ENCODE data around the gene ZNF746.

The ZNF746 gene

DNA sequence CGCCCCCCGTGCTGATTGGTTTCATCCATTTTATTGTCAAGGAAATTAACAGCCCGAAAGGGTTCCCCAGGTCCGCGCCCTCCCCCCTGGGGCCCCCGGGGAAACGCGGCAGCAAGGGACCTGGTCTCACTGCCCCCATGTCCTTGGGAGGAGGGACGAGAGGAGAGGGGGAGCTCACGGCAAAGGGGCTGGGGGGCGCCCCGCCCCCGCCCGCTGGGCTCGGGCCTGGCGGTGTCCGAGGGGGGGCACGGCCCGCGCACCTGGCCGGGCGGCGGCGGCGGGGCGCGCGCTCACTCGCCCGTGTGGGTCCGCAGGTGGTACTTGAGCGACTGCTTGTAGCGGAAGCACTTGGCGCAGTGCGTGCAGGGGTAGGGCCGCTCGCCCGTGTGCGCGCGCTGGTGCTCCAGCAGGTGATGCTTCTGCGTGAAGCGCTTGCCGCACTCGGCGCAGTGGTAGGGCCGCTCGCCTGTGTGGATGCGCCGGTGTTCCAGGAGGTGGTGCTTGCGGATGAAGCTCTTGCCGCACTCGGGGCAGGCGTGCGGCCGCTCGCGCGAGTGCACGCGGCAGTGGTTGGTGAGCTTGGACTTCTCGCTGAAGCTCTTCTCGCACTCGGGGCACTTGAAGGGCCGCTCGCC, 66.0 kb downstream of the ZNF746 start:
- Mint-ChIP-seq H3K27ac (no peak overlapping the region), H3K9me3 (no peaks in the 10 kb centered on the region), H3K4me3 (no peak overlapping the region), H3K36me3 (peaks cover 52% of the 10 kb centered on the region), H3K4me1 (peaks cover 8% of the 10 kb centered on the region)
- DNase-seq (ENCODE audit: low spot score in 2 of 2) (no peak), ATAC-seq (no peak)

GRCh38 chr7:149430192-149430591, 67.4 kb downstream of the ZNF746 start:
- Mint-ChIP-seq H3K4me1 (peaks cover 8% of the 10 kb centered on the region), H3K9me3 (no peaks in the 10 kb centered on the region), H3K36me3 (peaks cover 37% of the 10 kb centered on the region), H3K27ac (peak overlapping the region; percentile 62), H3K4me3 (no peak overlapping the region)
- ATAC-seq: no peak
- DNase-seq (ENCODE audit: low spot score in 2 of 2): no peak

DNA sequence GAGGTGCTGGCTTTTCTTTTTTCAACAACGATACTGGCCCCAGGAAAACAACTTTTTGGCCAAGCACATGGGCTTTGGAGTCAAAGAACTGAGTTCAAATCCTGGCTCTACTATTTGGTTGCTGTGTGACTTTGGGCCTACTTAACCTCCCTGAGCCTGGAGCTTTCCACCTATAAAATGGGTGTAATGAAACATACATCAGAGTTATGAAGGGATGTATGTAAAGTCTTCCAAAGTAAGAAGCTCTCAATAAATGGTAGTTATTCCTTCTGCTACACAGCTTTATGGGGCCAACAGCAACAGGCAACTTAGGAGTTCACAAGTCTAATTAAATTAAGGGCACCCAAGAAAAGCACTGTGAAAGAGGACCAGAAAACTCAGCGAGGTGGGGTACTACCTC, 69.7 kb downstream of the ZNF746 start:
- Mint-ChIP-seq H3K9me3 (no peaks in the 10 kb centered on the region), H3K36me3 (peaks cover 16% of the 10 kb centered on the region), H3K27ac (no peak overlapping the region), H3K4me1 (peaks cover 8% of the 10 kb centered on the region), H3K4me3 (no peak overlapping the region)
- ATAC-seq (no peak), DNase-seq (ENCODE audit: low spot score in 2 of 2) (no peak)

DNA sequence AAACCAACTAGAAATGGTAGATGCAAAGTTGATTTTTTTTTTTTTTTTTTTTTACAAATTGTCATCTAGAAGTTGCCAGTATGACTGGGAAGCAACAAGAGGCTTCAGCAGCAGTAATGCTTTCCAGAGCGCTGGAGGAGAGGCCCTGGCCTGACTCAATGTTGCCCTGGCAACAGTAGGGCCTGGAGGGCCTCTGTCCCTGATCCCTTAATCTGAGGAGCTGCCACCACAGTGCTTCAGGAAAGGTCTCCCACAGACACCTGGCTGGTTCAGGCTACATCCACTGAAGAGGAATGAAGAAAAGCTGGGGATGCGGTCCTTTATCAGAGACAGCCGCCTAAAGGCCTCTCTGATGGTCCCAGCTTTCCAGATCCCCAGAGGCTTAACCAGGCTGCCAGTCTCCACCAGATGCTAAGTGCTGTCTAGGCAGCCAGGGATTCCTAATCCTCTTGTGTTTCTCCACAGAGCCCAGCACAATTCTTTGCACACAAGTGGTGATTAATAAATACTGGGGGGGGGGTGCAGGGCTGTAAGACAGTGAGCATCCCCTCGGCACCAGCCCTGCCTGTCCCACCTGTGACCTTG, 70.4 kb downstream of the ZNF746 start:
- H3K4me1 Mint-ChIP-seq: peaks cover 8% of the 10 kb centered on the region
- no peaks in the 10 kb centered on the region for H3K9me3 Mint-ChIP-seq
- no peak for DNase-seq (ENCODE audit: low spot score in 2 of 2)
- H3K36me3 Mint-ChIP-seq: peaks cover 10% of the 10 kb centered on the region
- H3K27ac Mint-ChIP-seq: no peak overlapping the region
- ATAC-seq: no peak
- H3K4me3 Mint-ChIP-seq: no peak overlapping the region

GRCh38 chr7:149423449-149424110, 74.0 kb downstream of the ZNF746 start:
- no peak for ATAC-seq
- Mint-ChIP-seq H3K36me3 (no peaks in the 10 kb centered on the region), H3K4me3 (peak overlapping the region; percentile 71), H3K4me1 (no peaks in the 10 kb centered on the region), H3K9me3 (no peaks in the 10 kb centered on the region), H3K27ac (peak overlapping the region; percentile 43)
- no peak for DNase-seq (ENCODE audit: low spot score in 2 of 2)

DNA sequence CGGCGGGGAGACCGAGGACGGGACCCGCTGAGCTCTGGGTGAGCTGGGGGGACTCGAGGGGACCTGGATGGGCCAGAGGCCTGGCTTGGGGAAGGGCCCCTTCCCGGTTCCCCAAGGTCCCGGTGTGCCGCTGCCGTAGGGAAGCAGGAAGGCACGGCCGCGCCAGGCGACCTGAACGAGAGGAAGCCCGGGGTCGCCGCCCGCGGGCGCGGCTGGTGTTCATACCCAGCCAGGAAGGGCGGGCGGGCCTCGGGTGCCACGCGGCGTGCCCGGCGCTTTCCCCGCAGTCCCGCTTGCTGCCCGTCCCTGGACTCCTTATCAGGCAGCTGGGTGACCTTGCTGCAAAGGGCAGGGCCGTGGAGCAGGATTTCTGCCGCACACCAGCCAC, 74.7 kb downstream of the ZNF746 start:
- Mint-ChIP-seq H3K4me1 (no peaks in the 10 kb centered on the region), H3K9me3 (no peaks in the 10 kb centered on the region), H3K36me3 (no peaks in the 10 kb centered on the region), H3K4me3 (peak overlapping the region; percentile 71), H3K27ac (peak overlapping the region; percentile 43)
- ATAC-seq: peak; percentile 4
- DNase-seq (ENCODE audit: low spot score in 2 of 2): peak in 1 of 2 donors; percentile 80
